HL-60 (cell line): Measurements from ENCODE around the gene KCNG2.
A peak's percentile ranks its signal among the peaks of the same experiment; 100 is the strongest.

Source experiments
- GABPA ChIP-seq: IDR thresholded peaks from 2 replicates; pipeline ENCODE4 v1.6.1; 2012; ENCODE audit warnings: low read depth
- POLR2AphosphoS5 ChIP-seq: IDR thresholded peaks from 2 replicates; pipeline ENCODE4 v1.6.1; 2012; ENCODE audit warnings: low read depth
- TF ChIP-seq, protein P1 (sequence below): IDR thresholded peaks from one replicate; pipeline ENCODE4 v1.5.1; 2011; ENCODE audit warnings: low read length, control low read depth, inconsistent platforms; ENCODE audit not compliant: insufficient read depth

DNA sequence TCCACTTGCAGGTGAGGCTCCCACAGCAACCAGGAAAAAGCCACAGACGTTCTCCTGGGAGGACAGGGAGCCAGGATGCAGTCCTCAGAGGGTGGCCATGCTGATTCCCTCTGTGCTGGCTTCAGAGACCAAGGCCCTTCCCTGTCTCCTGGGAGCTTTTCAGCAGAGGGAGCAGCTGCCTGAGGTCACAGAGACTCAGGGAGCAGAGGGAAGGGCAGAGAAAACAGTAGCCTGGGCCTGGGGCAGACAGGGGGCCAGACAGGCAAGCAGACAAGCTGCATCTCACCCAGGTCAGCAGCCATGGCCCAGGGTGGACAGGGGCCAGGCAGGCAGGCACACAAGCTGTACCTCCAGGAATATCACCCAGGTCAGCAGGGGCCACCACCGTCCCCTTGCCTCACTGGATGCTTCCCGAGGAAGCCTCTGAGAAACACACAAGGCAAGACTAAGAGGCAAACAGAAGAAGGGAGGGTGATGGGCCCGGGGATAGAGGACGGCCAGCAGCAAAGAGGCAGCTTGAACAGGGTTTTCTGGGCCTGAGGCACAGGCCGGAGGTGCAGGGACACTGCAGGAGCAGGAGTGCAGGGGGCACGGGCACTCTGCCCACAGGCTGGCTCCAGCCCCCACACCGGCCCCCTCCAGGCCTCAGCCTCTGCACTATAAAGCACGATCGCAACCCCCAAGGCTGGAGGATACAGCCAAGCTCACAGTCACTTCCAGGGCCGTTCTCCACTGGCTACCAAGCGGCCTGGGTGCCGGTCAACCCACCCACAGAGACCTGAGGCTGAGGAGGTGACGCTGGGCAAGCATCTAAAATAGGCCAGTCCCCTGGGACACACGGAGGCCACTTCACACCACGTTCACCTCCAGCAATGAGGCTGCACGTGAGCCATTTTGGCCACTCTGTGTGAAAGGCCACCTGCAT is 147.6 kb downstream of the KCNG2 start:
- TF ChIP-seq, protein P1, sequence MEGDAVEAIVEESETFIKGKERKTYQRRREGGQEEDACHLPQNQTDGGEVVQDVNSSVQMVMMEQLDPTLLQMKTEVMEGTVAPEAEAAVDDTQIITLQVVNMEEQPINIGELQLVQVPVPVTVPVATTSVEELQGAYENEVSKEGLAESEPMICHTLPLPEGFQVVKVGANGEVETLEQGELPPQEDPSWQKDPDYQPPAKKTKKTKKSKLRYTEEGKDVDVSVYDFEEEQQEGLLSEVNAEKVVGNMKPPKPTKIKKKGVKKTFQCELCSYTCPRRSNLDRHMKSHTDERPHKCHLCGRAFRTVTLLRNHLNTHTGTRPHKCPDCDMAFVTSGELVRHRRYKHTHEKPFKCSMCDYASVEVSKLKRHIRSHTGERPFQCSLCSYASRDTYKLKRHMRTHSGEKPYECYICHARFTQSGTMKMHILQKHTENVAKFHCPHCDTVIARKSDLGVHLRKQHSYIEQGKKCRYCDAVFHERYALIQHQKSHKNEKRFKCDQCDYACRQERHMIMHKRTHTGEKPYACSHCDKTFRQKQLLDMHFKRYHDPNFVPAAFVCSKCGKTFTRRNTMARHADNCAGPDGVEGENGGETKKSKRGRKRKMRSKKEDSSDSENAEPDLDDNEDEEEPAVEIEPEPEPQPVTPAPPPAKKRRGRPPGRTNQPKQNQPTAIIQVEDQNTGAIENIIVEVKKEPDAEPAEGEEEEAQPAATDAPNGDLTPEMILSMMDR = no peak
- 0 out of 2 replicates have a peak, but pooled peaks have one; percentile 11 for TF ChIP-seq POLR2AphosphoS5
- TF ChIP-seq GABPA = no peak
